Fibroblast of pulmonary artery (primary cell): ENCODE results near the gene ITGB7.

ENCODE experiments used
- DNase-seq: peaks from one replicate; pipeline ENCODE4 v3.0.0-alpha.2; 2010; ENCODE audit warnings: low read depth
- H3K4me3 ChIP-seq: replicated peaks from 2 replicates; pipeline ENCODE4 v1.5.1; 2011; ENCODE audit warnings: low read depth, mild to moderate bottlenecking, control low read depth, low read length, moderate library complexity
- CTCF ChIP-seq: IDR thresholded peaks from 2 replicates; pipeline ENCODE4 v1.5.1; 2011; ENCODE audit warnings: mild to moderate bottlenecking, control low read depth, low read length, inconsistent platforms; ENCODE audit errors: missing control alignments

Gene ITGB7

GRCh38 chr12:53215497-53215896 lies 8.4 kb upstream of the ITGB7 start:
- H3K4me3 ChIP-seq, result no peak overlapping the region
- TF ChIP-seq CTCF, result no peak
- no peak for DNase-seq

- TF ChIP-seq CTCF, result no peak
Measured at GRCh38 chr12:53214687-53215455, 7.8 kb upstream of the ITGB7 start.

GRCh38 chr12:53214221-53214620 lies 7.2 kb upstream of the ITGB7 start:
- H3K4me3 ChIP-seq, result no peak overlapping the region
- DNase-seq, result no peak
- no peak for TF ChIP-seq CTCF

More at GRCh38 chr12:53214687-53215455, 7.8 kb upstream of the ITGB7 start:
- DNase-seq, result no peak
- no peak overlapping the region for H3K4me3 ChIP-seq

- TF ChIP-seq CTCF, result peak; percentile 88
- DNase-seq, result peak; percentile 81
- no peak overlapping the region for H3K4me3 ChIP-seq
Measured at GRCh38 chr12:53213348-53213747, 6.3 kb upstream of the ITGB7 start.

GRCh38 chr12:53212931-53213330 lies 5.9 kb upstream of the ITGB7 start:
- no peak overlapping the region for H3K4me3 ChIP-seq
- no peak for DNase-seq
- no peak for TF ChIP-seq CTCF

- peak; percentile 24 for TF ChIP-seq CTCF
- no peak overlapping the region for H3K4me3 ChIP-seq
- DNase-seq, result no peak
Measured at GRCh38 chr12:53211476-53212381, 4.7 kb upstream of the ITGB7 start.
